ENCODE data around the gene ZIM2.

Gene ZIM2

DNA sequence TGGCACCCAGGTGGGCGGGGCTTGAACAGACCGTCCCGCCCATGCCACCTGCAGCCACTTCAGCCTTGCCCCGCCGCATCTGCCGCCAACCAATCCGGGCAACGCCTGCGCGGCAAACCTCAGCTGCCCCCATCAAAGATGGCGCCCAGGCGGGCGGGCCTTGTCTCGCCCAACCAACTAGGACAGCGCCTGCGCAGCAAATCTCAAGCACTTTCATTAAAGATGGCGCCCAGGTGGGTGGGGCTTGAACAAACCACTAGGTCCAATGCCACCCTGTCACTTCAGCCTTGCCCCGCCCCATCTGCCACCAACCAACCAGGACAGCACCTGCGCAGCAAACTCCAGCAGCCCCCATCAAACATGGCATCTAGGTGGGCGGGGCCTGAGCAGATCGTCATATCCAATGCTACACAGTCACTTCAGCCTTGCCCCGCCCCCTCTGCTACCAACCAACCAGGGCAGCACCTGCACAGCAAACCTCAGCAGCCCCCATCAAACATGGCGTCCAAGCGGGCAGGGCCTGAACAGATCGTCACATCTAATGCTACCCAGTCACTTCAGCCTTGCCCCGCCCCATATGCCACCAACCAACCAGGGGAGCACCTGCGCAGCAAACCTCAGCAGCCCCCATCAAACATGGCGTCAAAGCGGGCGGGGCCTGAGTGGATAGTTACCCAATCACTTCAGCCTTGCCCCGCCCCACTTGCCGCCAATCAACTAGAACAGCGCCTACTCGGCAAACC lies 1.4 kb downstream of the ZIM2 start:
- DNase-seq: no peak

DNA sequence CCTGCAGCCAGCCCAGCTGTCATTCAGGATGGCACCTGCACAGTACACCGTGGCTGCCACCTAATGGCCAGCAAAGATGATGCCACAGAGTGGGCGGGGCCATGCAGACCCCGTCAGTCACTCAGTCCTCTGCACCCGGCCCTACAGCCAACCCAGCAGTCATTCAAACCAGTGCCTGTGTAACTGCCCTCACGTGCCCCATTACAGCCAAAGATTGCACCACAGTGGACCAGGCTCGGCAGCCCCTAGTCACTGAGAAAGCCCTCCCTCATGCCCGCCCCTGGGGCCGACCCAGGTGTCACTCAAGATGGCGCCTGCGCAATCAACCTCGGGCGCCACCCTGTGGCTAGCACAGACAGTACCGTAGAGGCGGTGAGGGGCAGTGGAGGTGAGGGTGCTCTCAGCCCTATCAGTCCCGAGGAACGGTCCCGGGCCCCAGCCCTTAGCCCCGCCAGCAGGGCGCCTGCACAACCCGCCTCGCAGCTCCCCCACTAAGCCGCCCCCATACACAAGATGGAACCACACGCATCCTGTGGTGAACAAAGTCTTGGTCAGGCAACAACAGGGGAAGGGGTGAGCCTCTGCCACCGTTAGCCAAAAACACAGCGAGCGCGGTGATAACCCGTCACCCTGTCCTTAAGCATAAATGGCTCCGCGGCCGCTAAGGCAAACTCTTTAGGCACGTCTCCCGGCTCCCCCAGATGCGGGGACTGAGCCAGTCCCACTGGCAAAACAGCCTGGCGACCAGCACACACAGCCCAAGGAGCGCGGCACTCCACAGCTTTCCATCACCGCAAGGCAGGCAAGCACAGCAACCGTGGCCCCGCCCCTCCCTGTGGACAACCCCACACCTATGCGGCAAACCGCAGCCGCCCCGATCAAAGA lies 2.3 kb downstream of the ZIM2 start:
- no peak for DNase-seq

DNA sequence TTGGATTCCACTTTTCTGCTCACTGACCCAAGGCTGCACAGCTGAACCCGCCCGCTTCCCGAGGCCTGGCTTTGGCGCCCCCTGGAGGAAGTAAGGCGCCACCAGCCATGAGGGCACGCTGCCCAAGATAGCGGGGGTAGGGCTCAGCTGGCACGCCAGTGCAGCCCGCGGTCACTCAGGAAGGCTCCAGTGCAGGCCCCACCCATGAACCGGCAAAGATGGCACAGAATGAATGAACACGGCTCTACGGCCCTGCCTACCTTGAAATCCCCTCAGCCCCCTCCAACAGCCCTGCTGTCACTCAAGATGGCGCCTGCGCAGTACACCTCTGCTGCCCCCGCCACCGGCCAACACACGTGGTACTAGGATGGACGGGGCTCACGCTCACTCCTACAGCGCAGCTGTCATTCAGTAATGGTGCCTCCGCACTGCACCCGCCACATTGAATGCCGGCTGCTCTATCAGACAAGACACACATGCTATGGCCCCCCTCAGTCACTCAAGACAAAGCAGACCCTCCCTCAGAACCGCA lies 3.0 kb downstream of the ZIM2 start:
- no peak for DNase-seq

DNA sequence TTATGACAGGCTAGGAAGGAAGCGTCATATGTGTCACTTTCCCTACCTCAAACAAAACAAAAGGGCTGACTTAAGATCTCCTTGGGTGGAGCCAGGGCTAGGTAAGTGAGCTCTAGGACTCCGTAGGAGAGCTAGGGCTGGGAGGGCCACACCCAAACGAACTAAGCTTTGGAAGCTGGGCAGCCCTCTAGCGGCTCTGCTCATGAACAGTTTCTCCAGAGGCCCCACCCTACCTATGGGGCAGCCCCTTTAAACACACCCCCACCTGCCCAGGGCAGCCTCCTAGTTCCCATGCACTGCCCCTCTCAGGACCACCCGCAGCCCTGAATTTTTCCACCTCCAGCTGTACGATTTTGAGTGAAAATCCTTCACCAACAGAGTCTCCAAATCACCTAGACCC lies 3.5 kb downstream of the ZIM2 start:
- DNase-seq: no peak

DNA sequence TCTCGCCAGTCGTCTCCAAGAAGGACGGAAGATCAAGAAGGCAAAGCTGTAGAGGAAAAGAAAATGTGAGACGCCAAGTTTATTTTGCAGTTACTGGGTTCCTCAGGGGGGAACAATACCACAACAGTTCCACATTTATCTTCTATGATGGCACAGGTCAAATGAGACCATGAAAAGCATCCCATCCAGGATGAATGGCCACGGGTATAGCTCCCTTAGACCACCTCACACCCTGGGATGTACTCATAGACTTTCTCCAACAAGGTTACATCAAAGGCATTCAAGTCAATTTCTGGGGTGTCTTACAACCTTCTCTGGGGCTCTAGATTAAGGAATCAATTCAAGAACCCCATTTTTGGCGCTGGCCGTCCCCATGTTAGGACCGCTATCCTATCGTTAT lies 4.5 kb downstream of the ZIM2 start:
- no peak for DNase-seq

DNA sequence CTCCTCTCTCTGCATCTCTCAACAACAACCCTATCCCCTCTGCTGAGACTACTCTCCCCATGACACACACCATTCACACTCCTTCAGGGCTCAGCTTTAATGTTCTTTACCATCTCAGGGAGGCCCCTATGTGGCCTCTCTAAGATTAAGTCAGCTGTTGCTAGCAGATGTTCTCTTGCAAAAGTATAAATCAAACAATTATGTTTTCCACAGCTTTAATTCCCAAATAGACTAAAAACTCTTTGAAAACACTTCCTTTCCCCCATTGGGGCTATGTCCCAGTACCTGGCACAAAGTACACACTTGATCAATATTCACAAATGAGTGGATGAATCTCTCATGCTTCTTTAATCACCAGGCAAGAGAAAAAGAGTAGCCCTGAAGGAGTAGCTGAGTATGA lies 5.1 kb downstream of the ZIM2 start:
- no peak for DNase-seq

DNA sequence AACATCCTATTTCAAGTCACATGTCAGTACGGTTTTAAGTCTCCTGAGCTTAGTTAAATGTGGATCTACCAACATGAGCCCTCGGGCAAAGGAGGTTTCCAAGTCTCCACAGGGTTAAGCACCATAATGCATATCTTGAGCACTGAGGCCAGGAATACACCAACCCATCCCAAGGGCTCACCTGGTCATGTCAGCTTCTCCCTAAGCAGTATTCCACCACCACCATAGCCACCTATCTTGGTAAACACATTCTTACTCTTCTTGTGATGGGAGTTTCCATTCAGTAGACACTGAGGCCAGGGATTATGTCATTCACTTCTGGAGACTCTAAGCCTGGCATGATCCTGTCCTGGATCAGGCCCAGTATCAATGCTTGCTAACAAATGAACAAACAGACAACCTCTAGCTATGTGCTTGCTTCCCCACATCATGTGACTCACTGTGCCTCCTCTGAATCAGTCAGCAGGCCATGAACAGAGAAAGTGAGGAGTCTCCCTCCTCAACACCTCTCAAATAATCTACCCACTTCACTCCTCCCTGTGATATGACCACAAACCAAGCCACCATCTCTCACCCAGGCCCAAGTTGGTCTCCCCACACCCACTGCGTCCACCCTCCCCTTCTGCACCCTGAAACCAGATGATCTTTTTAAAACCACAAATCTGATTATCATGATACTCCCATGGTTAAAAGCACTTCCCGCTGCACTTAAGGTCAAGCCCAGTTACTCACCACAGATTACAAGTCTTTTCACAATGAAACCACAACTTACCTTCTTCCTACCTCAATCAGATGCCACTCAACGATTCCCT lies 5.8 kb downstream of the ZIM2 start:
- no peak for DNase-seq

DNA sequence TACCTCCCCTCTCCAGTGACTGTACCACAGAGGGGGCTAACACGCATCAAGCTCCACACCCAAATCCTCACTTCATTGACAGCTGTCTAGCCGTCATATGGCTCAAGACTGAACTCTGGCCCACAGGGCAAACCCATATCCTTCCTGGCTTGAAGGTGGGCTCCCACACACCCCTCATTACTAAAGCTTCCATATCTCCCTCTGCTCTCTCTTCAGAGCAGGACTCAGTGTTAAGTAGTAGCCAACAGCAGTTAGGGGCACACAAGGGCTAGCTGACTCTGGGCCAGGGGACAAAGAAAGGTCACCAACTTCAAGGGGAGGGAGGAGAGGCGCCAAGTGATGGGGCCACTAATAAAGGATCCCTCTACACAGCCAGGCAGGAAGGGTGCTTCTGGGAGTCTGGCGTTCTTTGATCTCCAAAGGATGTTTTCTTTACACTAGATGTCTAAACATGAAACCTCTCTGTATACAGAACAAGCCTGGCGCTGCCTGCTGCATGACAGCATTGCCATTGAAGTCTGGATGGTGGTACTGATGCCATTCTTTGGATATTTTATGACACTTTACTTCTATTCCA lies 8.1 kb downstream of the ZIM2 start:
- no peak for DNase-seq

DNA sequence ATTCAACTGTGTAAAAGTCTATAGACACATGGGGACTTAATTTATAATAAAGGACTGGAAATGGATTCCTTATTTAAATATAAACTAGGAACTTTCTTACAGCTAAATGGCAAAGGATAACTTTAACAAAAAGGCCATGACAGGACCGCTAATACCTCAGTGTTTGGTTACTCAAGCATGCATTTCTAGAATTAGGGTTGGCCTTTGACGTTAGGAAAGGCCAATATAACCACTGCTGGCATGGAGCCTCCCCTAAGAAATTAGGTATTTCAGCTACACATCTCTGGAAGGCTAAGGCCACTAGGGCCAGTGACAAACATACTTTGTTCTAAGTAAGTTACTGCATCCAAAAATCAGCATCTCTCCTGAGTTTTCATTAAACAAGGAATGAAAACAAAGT lies 9.3 kb downstream of the ZIM2 start:
- DNase-seq: no peak

DNA sequence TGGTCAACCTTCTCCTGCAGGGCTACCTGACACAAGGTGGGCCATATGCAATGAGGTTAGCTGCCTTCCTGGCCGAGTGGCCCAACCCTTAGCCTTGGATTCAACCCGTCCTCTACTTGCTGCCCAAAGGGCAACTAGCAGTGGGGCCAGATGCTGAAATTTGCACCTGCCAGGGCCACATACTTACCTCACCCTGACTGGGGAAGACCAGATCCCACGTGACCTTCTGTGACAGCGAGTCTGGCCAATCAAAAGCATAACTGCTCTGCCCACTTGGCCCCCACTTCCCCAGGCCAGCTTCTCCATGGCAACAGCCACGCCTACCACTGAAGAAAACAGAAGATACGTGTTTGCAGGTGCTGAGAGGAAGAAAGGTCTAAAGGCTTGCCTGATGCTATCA lies 10.9 kb downstream of the ZIM2 start:
- DNase-seq: no peak

DNA sequence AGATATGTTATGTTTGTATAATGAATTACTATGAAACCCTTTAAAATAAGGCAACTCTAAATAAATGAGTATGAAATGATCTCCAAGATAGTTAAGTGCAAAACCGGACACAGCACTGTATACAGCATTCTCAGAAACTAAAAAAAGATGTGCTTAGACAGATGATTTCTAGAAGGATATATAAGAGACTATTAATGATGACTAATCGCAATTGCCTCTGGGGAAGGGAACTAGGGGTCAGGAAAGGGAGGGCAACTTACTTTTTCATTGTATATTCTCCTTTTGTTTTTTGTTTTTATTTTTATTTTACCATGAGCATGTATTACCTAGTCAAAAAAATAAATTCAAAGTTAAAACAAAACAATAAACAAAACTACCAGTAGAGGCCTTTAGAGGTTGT lies 12.8 kb downstream of the ZIM2 start:
- no peak for DNase-seq

DNA sequence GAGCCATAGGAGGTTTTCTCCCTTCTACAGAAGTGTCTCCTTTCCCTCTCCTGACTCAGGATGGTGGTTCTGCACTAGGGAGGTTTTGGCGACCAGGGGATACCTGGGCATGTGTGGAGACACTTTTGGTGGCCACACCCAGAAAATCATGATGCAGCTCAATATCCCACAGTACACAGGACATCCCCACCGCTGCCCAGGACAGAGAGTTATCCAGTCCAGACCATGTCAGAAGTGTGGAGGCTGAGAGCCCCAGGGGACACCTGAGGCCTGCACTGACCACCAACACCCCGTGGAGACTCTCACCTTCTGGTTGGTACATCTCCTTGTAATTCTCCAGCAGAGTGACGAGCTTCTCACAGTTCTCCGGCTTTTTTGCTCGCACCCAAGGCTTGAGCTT lies 16.6 kb downstream of the ZIM2 start:
- DNase-seq: no peak

DNA sequence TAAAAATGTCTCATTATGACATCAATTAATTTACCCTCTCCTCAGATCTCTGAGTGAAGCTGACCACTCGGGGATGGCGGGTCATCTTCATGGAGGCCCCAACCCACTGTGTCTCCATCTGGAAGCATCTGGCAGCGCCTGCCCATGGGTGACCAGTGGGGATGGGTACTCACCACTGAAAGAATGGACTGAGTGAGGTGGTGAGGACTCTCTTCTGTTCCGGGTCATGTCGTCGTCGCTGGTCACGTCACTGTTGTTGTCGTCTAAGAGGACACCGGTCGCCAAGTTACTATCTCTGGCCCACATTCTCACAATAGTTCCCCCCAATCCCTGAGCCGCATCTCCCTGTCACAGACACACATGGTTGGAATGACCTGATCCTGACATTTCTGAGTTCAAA lies 17.1 kb downstream of the ZIM2 start:
- DNase-seq: no peak

DNA sequence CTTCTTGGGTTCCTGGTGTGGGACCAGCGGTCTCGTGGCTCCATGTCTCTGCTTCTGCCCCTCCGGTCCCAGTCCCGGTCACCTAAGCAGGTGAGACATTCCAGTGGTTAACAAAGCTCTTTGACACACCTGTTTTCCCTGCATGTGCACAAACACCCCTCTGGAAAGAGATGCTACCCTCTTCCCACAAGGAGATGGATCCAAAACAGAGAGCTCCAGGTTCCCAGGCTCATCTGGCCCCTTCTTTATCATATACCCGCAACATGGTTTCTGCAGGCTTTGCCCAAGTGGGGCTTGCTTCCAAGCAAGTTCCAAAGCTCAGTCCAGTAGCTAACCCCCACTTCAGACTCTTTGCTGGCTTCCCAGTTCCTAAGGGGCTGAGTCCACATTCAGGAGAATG lies 17.8 kb downstream of the ZIM2 start:
- DNase-seq: no peak

DNA sequence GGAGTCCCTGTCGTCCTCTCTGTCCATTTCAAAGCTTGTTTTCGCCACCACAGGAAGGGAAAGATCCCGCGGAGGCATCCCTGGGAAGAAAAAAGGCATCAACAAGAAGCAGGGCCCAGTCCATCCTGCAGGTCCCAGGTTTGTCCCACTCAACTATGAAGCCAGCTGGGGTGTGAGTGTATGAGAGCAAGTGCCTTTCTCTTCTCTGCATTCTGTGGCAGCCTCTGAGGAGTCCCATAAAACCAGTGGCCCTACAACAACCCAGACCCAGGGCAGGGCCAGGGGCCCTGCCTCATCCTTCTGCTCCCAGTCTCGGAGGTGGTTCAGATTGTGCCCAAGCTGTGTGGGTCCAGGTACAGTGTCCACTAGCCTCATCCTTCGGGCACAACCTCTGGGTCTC lies 18.9 kb downstream of the ZIM2 start:
- DNase-seq: no peak

DNA sequence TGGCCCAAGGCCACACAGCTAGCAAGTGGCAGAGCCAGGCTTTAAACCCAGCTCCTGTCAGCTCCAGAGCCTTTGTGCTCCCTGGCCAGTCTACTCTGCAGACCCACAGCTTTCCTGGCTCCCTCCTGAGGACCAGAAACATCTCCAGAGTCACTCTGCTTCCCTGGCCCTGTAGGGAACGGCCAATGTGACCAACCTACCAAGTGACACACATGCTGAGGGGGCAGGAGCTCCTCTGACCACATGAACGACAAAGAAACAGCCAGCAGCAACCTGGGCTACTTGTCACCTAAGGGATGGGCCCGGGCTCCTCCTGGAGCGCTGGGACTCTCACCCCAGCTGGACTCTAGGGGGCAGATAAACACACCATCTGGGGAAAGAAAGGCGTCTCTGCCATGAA lies 19.3 kb downstream of the ZIM2 start:
- no peak for DNase-seq

DNA sequence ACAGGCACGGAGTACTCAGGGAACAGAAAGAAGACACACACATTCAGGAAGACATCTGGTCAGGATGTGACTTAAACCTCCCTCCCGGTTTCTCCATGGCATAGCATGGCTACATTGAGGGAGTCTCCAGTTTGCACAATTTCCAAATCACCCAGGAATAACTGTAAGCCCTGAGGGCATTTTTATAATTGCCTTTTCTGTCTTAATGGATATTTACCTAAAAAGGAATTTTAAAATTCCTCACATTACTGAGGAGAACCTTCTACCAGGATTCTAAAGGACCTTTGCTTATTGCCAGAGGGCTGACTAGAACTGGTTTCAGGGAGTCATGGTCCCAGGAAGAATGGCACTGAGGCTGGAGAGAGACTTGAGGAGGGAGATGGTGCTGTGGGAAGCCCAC lies 21.4 kb downstream of the ZIM2 start:
- no peak for DNase-seq

DNA sequence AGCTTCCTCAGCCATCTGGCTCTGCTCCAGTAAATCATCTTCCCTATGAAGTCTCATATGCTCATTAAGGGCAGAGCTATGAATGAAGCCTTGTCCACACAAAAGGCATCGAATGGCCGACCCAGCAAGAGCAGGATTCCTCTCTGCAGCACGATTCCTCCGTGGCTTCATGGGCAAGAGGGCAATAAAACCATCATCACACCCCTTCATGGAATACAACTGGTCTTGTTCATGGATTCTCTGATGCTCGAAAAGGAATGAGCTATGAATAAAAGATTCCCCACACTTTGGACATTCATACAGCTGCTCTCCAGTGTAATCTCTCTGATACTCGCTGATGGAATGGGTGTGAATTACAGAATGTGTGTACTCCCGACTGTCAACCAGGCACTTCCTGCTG lies 25.9 kb downstream of the ZIM2 start:
- DNase-seq: no peak

DNA sequence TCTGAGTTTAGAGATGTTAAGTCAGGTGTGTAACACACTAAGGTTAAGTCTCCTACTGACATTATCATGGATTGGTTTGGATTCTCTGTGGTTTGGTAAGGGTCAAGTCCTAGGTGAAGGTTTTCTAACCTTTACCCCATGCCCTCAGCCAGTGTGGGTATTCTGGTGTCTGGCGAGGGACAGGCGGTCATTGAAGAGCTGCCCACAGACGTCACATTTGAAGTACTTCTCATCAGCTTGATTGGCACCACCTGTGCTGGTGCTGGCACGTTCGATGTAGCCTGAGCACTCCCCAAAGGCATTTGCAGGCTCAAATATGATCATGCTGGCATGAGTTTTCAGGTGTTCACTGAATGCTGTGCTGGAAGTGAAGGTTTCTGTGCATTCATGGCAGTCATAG lies 27.0 kb downstream of the ZIM2 start:
- DNase-seq: no peak

DNA sequence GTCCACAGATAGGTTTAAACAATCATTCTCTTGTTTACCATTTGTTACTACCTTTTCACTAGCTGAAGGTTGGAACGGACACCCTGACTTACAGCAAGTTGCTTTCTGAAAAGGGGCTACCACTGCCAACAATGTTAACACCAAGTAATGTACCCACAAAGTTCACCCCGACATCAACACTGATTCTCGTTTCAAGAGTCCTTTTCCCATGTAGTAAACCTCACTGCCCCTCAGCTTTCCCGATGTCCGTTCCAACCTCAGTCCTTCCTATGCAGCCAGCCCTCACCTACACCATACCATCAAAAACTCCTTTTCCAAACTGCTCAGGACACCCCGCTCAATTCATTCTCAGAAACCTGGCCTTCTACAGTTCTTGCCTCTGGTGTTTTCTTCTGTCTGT lies 29.0 kb downstream of the ZIM2 start:
- DNase-seq: no peak

DNA sequence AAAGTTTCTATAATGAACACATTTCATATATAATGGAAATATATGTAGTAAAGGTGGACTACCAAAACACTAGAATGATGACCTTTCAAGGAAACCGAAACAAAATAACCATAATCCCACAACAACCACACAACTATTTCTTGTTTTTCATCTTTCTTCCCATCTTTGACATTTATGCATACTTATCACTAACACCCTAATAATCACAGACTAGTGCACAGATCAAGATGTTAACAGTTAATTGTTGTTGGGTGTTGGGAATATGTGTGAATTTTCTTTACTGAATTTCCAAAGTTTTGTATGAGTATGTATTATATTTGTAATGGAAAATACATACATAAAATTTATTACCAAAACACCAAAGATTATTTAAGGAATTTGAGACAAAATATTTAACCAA lies 30.3 kb downstream of the ZIM2 start:
- DNase-seq: no peak

DNA sequence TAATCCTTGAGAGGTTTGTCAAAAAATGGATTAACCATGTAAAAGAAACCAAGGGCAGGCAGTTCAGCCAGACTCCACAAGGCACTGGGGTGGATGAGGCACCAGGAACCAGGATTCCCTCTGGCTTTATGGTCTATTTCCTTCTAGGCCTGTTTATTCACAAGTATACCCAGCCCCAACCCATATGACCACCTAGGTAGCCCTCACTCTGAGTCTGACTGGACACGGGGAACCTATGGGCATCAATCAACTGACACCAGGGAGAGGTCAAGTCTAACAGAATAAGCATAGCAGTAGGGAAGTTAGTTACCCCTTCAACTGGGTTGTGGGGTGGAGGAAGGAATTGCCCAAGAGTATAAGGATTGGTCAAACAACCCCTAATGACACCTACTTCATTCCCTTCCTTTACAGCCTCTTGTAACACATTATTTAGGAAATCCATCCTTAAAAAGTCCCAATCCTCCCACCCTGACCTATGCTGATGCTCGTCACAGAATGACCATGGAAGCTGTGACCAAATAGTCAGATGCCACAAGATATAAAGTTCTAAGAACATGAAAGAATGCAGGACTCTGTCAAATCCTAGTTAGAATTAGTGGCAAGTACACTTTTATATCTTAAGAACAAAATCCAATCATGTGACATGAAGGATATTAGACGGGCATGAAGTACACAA lies 31.7 kb downstream of the ZIM2 start:
- no peak for DNase-seq

DNA sequence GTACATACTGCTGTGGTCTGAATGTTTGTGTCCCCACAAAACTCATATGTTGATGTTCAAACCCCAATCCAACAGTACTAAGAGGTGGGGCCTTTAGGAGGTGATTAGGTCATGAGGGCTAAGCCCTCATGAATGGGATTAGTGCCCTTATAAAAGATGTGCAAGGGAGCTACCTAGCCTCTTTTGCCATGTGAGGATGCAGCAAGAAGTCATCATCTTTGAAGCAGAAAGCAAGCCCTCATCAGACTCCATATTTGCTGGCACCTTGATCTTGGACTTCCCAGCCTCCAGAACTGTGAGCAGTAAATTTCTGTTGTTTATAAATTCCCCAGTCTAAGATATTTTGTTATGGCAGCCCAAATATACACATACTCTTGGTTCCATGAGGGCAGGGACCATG lies 33.9 kb downstream of the ZIM2 start:
- DNase-seq: no peak

Data from SW 1271 (cell line).